Trophoblast cell (in vitro differentiated cells and primary cell): ENCODE measurements around the gene ROR2.

Experiments
- DNase-seq, 2 donors: peaks; one replicate each; pipeline ENCODE4 v3.0.0-alpha.2; 2016
- H2AFZ ChIP-seq: 2 replicates; pipeline ENCODE4 v1.6.1; 2013; ENCODE audit warnings: low read length, moderate library complexity, mild to moderate bottlenecking; ENCODE audit not compliant: insufficient read depth, poor library complexity
- H2AK5ac ChIP-seq: 2 replicates; pipeline ENCODE4 v1.6.1; 2013; ENCODE audit warnings: mild to moderate bottlenecking, low read length
- H2BK120ac ChIP-seq: 2 replicates; pipeline ENCODE4 v1.6.1; 2013; ENCODE audit warnings: low read length, mild to moderate bottlenecking, moderate library complexity; ENCODE audit not compliant: insufficient read depth, poor library complexity
- H2BK12ac ChIP-seq: 2 replicates; pipeline ENCODE4 v1.6.1; 2013; ENCODE audit warnings: mild to moderate bottlenecking, low read length, moderate library complexity
- H2BK5ac ChIP-seq: 2 replicates; pipeline ENCODE4 v1.6.1; 2013; ENCODE audit warnings: low read length, low read depth, moderate library complexity, mild to moderate bottlenecking; ENCODE audit not compliant: poor library complexity
- H3K14ac ChIP-seq: 2 replicates; pipeline ENCODE4 v1.6.1; 2013; ENCODE audit warnings: mild to moderate bottlenecking, low read length
- H3K18ac ChIP-seq: 2 replicates; pipeline ENCODE4 v1.6.1; 2013; ENCODE audit warnings: mild to moderate bottlenecking, low read length
- H3K23ac ChIP-seq: 2 replicates; pipeline ENCODE4 v1.6.1; 2013; ENCODE audit warnings: low read length
- H3K27ac ChIP-seq: 2 replicates; pipeline ENCODE4 v1.5.1; 2013; ENCODE audit warnings: low read depth, mild to moderate bottlenecking, inconsistent platforms, low read length, moderate library complexity
- H3K27me3 ChIP-seq: 2 replicates; pipeline ENCODE4 v1.6.1; 2013; ENCODE audit warnings: inconsistent platforms, mild to moderate bottlenecking, low read length, moderate library complexity; ENCODE audit not compliant: insufficient read depth
- H3K36me3 ChIP-seq, 2 experiments: 1 replicate in 1 of 2; 2 replicates in 1 of 2; pipeline ENCODE4 v1.6.1; 2013; ENCODE audit warnings: low read length in 2 of 2, mild to moderate bottlenecking in 2 of 2, moderate library complexity in 1 of 2; ENCODE audit not compliant: insufficient read depth in 2 of 2, control insufficient read depth in 1 of 2
- H3K4ac ChIP-seq: 2 replicates; pipeline ENCODE4 v1.6.1; 2013; ENCODE audit warnings: low read depth, mild to moderate bottlenecking, low read length, moderate library complexity
- H3K4me1 ChIP-seq, 2 experiments: 1 replicate in 1 of 2; 2 replicates in 1 of 2; pipeline ENCODE4 v1.6.1; 2013; ENCODE audit warnings: low read length in 2 of 2, mild to moderate bottlenecking in 2 of 2, moderate library complexity in 1 of 2; ENCODE audit not compliant: insufficient read depth in 2 of 2, control insufficient read depth in 1 of 2
- H3K4me2 ChIP-seq: 2 replicates; pipeline ENCODE4 v1.6.1; 2013; ENCODE audit warnings: inconsistent platforms, mild to moderate bottlenecking, low read length, moderate library complexity
- H3K4me3 ChIP-seq: 2 replicates; pipeline ENCODE4 v1.5.1; 2013; ENCODE audit warnings: mild to moderate bottlenecking, low read depth, low read length, inconsistent platforms
- H3K79me1 ChIP-seq: one replicate; pipeline ENCODE4 v1.6.1; 2013; ENCODE audit warnings: low read length
- H3K79me2 ChIP-seq: 2 replicates; pipeline ENCODE4 v1.6.1; 2013; ENCODE audit warnings: low read length, mild to moderate bottlenecking; ENCODE audit not compliant: control insufficient read depth, insufficient read depth, poor library complexity
- H3K9ac ChIP-seq: 2 replicates; pipeline ENCODE4 v1.6.1; 2013; ENCODE audit warnings: mild to moderate bottlenecking, low read length
- H3K9me3 ChIP-seq: 2 replicates; pipeline ENCODE4 v1.6.1; 2013; ENCODE audit warnings: low read depth, mild to moderate bottlenecking, control low read depth, inconsistent platforms, low read length; ENCODE audit not compliant: insufficient read depth
- H4K12ac ChIP-seq: 2 replicates; pipeline ENCODE4 v1.6.1; 2013; ENCODE audit warnings: low read depth, mild to moderate bottlenecking, low read length, moderate library complexity
- H4K8ac ChIP-seq: 2 replicates; pipeline ENCODE4 v1.6.1; 2013; ENCODE audit warnings: low read depth, mild to moderate bottlenecking, low read length, moderate library complexity
- H4K91ac ChIP-seq: one replicate; pipeline ENCODE4 v1.6.1; 2013; ENCODE audit warnings: low read depth, mild to moderate bottlenecking, low read length, moderate library complexity
- WGBS: extraction: QIAGEN DNeasy Blood & Tissue Kit; methylation state at CpG from one replicate; pipeline ENCODE4 v1.1.7; 2013; ENCODE audit warnings: missing lambda C conversion rate; ENCODE audit not compliant: insufficient read length, insufficient coverage; ENCODE audit errors: extremely low coverage; 5-methylcytosine and 5-hydroxymethylcytosine counted together

Gene ROR2

GRCh38 chr9:91885746-91886413 is 64.1 kb downstream of the ROR2 start:
- Histone ChIP-seq H2BK120ac (peak overlapping the region; percentile 52), H3K79me2 (peaks cover 3% of the 10 kb centered on the region), H4K12ac (peak overlapping the region; percentile 59), H3K79me1 (peaks cover 3% of the 10 kb centered on the region), H2AFZ (peak overlapping the region; percentile 86), H3K27me3 (peaks cover 2% of the 10 kb centered on the region), H3K4ac (peak overlapping the region; percentile 15), H3K14ac (peak overlapping the region; percentile 39), H3K23ac (no peak overlapping the region), H4K91ac (peak overlapping the region; percentile 8), H4K8ac (peak overlapping the region; percentile 63), H3K18ac (peak overlapping the region; percentile 63), H3K4me1 (peaks cover 5 to 17% of the 10 kb centered on the region in 2 experiments), H3K4me2 (peak overlapping the region; percentile 61), H3K4me3 (peak overlapping the region; percentile 50), H2AK5ac (no peak overlapping the region), H3K36me3 (no peaks in the 10 kb centered on the region), H3K27ac (peak overlapping the region; percentile 61), H2BK5ac (no peak overlapping the region), H2BK12ac (peak overlapping the region; percentile 67), H3K9me3 (no peaks in the 10 kb centered on the region), H3K9ac (no peak overlapping the region)
- DNase-seq: no peak
- WGBS: no CpG with 5 or more reads among the region's 22 CpGs

GRCh38 chr9:91884696-91885687 is 65.0 kb downstream of the ROR2 start:
- no peak overlapping the region for H3K4ac ChIP-seq
- no peak overlapping the region for H2BK12ac ChIP-seq
- H2BK120ac ChIP-seq: no peak overlapping the region
- H3K27me3 ChIP-seq: peaks cover 2% of the 10 kb centered on the region
- H3K23ac ChIP-seq: no peak overlapping the region
- H3K27ac ChIP-seq: no peak overlapping the region
- no peak overlapping the region for H3K9ac ChIP-seq
- H3K4me1 ChIP-seq: peaks cover 5 to 17% of the 10 kb centered on the region in 2 experiments
- no peak overlapping the region for H3K4me3 ChIP-seq
- H3K14ac ChIP-seq: no peak overlapping the region
- no CpG with 5 or more reads among the region's 12 CpGs for WGBS
- no peak overlapping the region for H3K4me2 ChIP-seq
- H2AFZ ChIP-seq: no peak overlapping the region
- no peak overlapping the region for H3K18ac ChIP-seq
- no peak overlapping the region for H4K12ac ChIP-seq
- H4K8ac ChIP-seq: no peak overlapping the region
- no peaks in the 10 kb centered on the region for H3K9me3 ChIP-seq
- H2BK5ac ChIP-seq: no peak overlapping the region
- H3K36me3 ChIP-seq: no peaks in the 10 kb centered on the region
- DNase-seq: no peak
- peaks cover 3% of the 10 kb centered on the region for H3K79me1 ChIP-seq
- H3K79me2 ChIP-seq: peaks cover 3% of the 10 kb centered on the region
- no peak overlapping the region for H2AK5ac ChIP-seq
- H4K91ac ChIP-seq: no peak overlapping the region

GRCh38 chr9:91884153-91884552 is 65.9 kb downstream of the ROR2 start:
- H3K23ac ChIP-seq: no peak overlapping the region
- peaks cover 3% of the 10 kb centered on the region for H3K79me1 ChIP-seq
- H2BK120ac ChIP-seq: no peak overlapping the region
- H4K8ac ChIP-seq: no peak overlapping the region
- no peak overlapping the region for H3K4ac ChIP-seq
- H4K12ac ChIP-seq: no peak overlapping the region
- H2AK5ac ChIP-seq: no peak overlapping the region
- no peak overlapping the region for H3K14ac ChIP-seq
- no peaks in the 10 kb centered on the region for H3K27me3 ChIP-seq
- no CpG with 5 or more reads among the region's 1 CpG for WGBS
- no peak overlapping the region for H3K18ac ChIP-seq
- no peak for DNase-seq
- H4K91ac ChIP-seq: no peak overlapping the region
- H3K9ac ChIP-seq: no peak overlapping the region
- no peaks in the 10 kb centered on the region for H3K9me3 ChIP-seq
- H3K4me1 ChIP-seq: peaks cover 5 to 17% of the 10 kb centered on the region in 2 experiments
- H2AFZ ChIP-seq: no peak overlapping the region
- no peak overlapping the region for H3K4me3 ChIP-seq
- H2BK12ac ChIP-seq: no peak overlapping the region
- H3K79me2 ChIP-seq: peaks cover 3% of the 10 kb centered on the region
- no peak overlapping the region for H3K27ac ChIP-seq
- no peak overlapping the region for H3K4me2 ChIP-seq
- H3K36me3 ChIP-seq: no peaks in the 10 kb centered on the region
- H2BK5ac ChIP-seq: no peak overlapping the region

- Histone ChIP-seq H3K27ac (no peak overlapping the region), H3K79me1 (peaks cover 3% of the 10 kb centered on the region), H2BK120ac (no peak overlapping the region), H3K23ac (no peak overlapping the region), H3K27me3 (no peaks in the 10 kb centered on the region), H3K4me1 (peaks cover 5 to 17% of the 10 kb centered on the region in 2 experiments), H3K18ac (no peak overlapping the region), H3K4me3 (no peak overlapping the region), H2BK12ac (no peak overlapping the region), H3K36me3 (no peaks in the 10 kb centered on the region), H3K4ac (no peak overlapping the region), H4K8ac (no peak overlapping the region), H3K79me2 (peaks cover 3% of the 10 kb centered on the region), H3K4me2 (no peak overlapping the region), H3K14ac (no peak overlapping the region), H4K91ac (no peak overlapping the region), H2AFZ (no peak overlapping the region), H2AK5ac (no peak overlapping the region), H4K12ac (no peak overlapping the region), H3K9me3 (no peaks in the 10 kb centered on the region), H3K9ac (no peak overlapping the region), H2BK5ac (no peak overlapping the region)
- no peak for DNase-seq
- no CpG with 5 or more reads among the region's 3 CpGs for WGBS
Measured at GRCh38 chr9:91883503-91883902, 66.5 kb downstream of the ROR2 start.
